Measurements from ENCODE around the gene SH3RF1.

Gene SH3RF1

GRCh38 chr4:169153481-169154087, 117.2 kb downstream of the SH3RF1 start:
- no peak for TF ChIP-seq CTCF (IDR thresholded peaks at IDR 0.05; ENCODE audit: control insufficient read depth, insufficient read depth, low read depth, low read length, missing control alignments)
- DNase-seq (ENCODE audit: low read depth) = no peak
- no peak overlapping the region for H3K4me3 ChIP-seq (ENCODE audit: control insufficient read depth, low read depth, low read length)

- H3K4me3 ChIP-seq (ENCODE audit: control insufficient read depth, low read depth, low read length) = no peak overlapping the region
- DNase-seq (ENCODE audit: low read depth) = no peak
- TF ChIP-seq CTCF (IDR thresholded peaks at IDR 0.05; ENCODE audit: control insufficient read depth, insufficient read depth, low read depth, low read length, missing control alignments) = peak; percentile 13
These were observed 117.9 kb downstream of the SH3RF1 start for GRCh38 chr4:169152899-169153298.

- H3K4me3 ChIP-seq (ENCODE audit: control insufficient read depth, low read depth, low read length) = no peak overlapping the region
- no peak for DNase-seq (ENCODE audit: low read depth)
- TF ChIP-seq CTCF (IDR thresholded peaks at IDR 0.05; ENCODE audit: control insufficient read depth, insufficient read depth, low read depth, low read length, missing control alignments) = no peak
These were observed 118.7 kb downstream of the SH3RF1 start for GRCh38 chr4:169152098-169152497.

GRCh38 chr4:169151671-169152070, 119.1 kb downstream of the SH3RF1 start:
- no peak overlapping the region for H3K4me3 ChIP-seq (ENCODE audit: control insufficient read depth, low read depth, low read length)
- peak; percentile 28 for DNase-seq (ENCODE audit: low read depth)
- no peak for TF ChIP-seq CTCF (IDR thresholded peaks at IDR 0.05; ENCODE audit: control insufficient read depth, insufficient read depth, low read depth, low read length, missing control alignments)

GRCh38 chr4:169150806-169151205, 120.0 kb downstream of the SH3RF1 start:
- no peak for DNase-seq (ENCODE audit: low read depth)
- no peak for TF ChIP-seq CTCF (IDR thresholded peaks at IDR 0.05; ENCODE audit: control insufficient read depth, insufficient read depth, low read depth, low read length, missing control alignments)
- H3K4me3 ChIP-seq (ENCODE audit: control insufficient read depth, low read depth, low read length) = no peak overlapping the region

- no peak for DNase-seq (ENCODE audit: low read depth)
- H3K4me3 ChIP-seq (ENCODE audit: control insufficient read depth, low read depth, low read length) = no peak overlapping the region
- no peak for TF ChIP-seq CTCF (IDR thresholded peaks at IDR 0.05; ENCODE audit: control insufficient read depth, insufficient read depth, low read depth, low read length, missing control alignments)
These were observed 121.9 kb downstream of the SH3RF1 start for GRCh38 chr4:169148885-169149284.

- DNase-seq (ENCODE audit: low read depth) = no peak
- no peak for TF ChIP-seq CTCF (IDR thresholded peaks at IDR 0.05; ENCODE audit: control insufficient read depth, insufficient read depth, low read depth, low read length, missing control alignments)
- no peak overlapping the region for H3K4me3 ChIP-seq (ENCODE audit: control insufficient read depth, low read depth, low read length)
These were observed 123.6 kb downstream of the SH3RF1 start for GRCh38 chr4:169147191-169147590.

Measured in AG09309 (cell line).